IMR-90 (cell line): ENCODE data around the gene CEP97. TPM values are rescaled to one million over a fixed set of nuclear protein-coding genes. Genes with fewer than 3 reads are reported as not detected.

Experiments
- ATAC-seq: fragments of 200-7000 bp; cut with Tn5 transposase; 2 replicates; pipeline ENCODE4 v1.9.1; 2020; ENCODE audit warnings: low read depth, mild to moderate bottlenecking, moderate library complexity
- BruUV-seq: library from RNA; stranded (reverse); fragments of 400-500 nt; replicated peaks from 2 replicates; lab custom pipeline; 2021; lab: Mats Ljungman, UMichigan
- CTCF ChIA-PET: fragments of 300-600 bp; formaldehyde crosslinking; extraction: SDS; loops from one replicate; lab custom pipeline; 2021; ENCODE audit warnings: antibody characterized with exemption; lab: Yijun Ruan, JAX
- POLR2A ChIA-PET: fragments of 300-600 bp; sonication (Branson Sonifier 250); formaldehyde crosslinking; loops from one replicate; lab custom pipeline; 2022; ENCODE audit warnings: antibody characterized with exemption; ENCODE audit not compliant: unreplicated experiment; lab: Charles Lee
- DNase-seq: peaks from one replicate; pipeline ENCODE4 v3.0.0; 2013
- H2AFZ ChIP-seq: replicated peaks from 2 replicates; pipeline ENCODE3; 2013; ENCODE audit warnings: low read length, mild to moderate bottlenecking; ENCODE audit not compliant: poor library complexity
- H2AK5ac ChIP-seq: 2 replicates; pipeline ENCODE4 v1.6.1; 2013; ENCODE audit warnings: low read depth, low read length, inconsistent platforms
- H2AK9ac ChIP-seq: replicated peaks from 2 replicates; pipeline ENCODE3; 2013; ENCODE audit warnings: mild to moderate bottlenecking, low read depth, low read length, moderate library complexity; ENCODE audit not compliant: poor library complexity
- H2BK120ac ChIP-seq: 2 replicates; pipeline ENCODE4 v1.6.1; 2013; ENCODE audit warnings: low read depth, low read length, inconsistent platforms
- H2BK15ac ChIP-seq: 3 replicates; pipeline ENCODE4 v1.6.1; 2013; ENCODE audit warnings: low read depth, low read length, inconsistent platforms
- H2BK20ac ChIP-seq: 2 replicates; pipeline ENCODE4 v1.6.1; 2013; ENCODE audit warnings: low read depth, mild to moderate bottlenecking, inconsistent platforms, low read length, moderate library complexity
- H2BK5ac ChIP-seq: 2 replicates; pipeline ENCODE4 v1.6.1; 2013; ENCODE audit warnings: mild to moderate bottlenecking, low read depth, low read length, inconsistent platforms; ENCODE audit not compliant: poor library complexity, severe bottlenecking
- H3K14ac ChIP-seq: replicated peaks from 2 replicates; pipeline ENCODE4 v1.6.1; 2013; ENCODE audit warnings: low read depth, low read length, inconsistent platforms
- H3K18ac ChIP-seq: 2 replicates; pipeline ENCODE4 v1.6.1; 2013; ENCODE audit warnings: low read depth, low read length, control low read depth
- H3K23ac ChIP-seq: 2 replicates; pipeline ENCODE4 v1.6.1; 2013; ENCODE audit warnings: low read depth, low read length, inconsistent platforms
- H3K27ac ChIP-seq: 2 replicates; pipeline ENCODE4 v1.5.1; 2013; ENCODE audit warnings: mild to moderate bottlenecking, control low read depth, low read length; ENCODE audit not compliant: insufficient read depth
- H3K27me3 ChIP-seq: 2 replicates; pipeline ENCODE4 v1.6.1; 2013; ENCODE audit warnings: low read length; ENCODE audit not compliant: control insufficient read depth, insufficient read depth
- H3K36me3 ChIP-seq: 2 replicates; pipeline ENCODE4 v1.6.1; 2013; ENCODE audit warnings: low read length, mixed read lengths; ENCODE audit not compliant: control insufficient read depth, insufficient read depth
- H3K4ac ChIP-seq: 2 replicates; pipeline ENCODE4 v1.6.1; 2013; ENCODE audit warnings: low read depth, low read length, inconsistent platforms
- H3K4me1 ChIP-seq: 2 replicates; pipeline ENCODE4 v1.6.1; 2013; ENCODE audit warnings: low read length, mixed read lengths; ENCODE audit not compliant: control insufficient read depth, insufficient read depth
- H3K4me2 ChIP-seq: 2 replicates; pipeline ENCODE4 v1.6.1; 2013; ENCODE audit warnings: low read depth, mild to moderate bottlenecking, control low read depth, low read length, moderate library complexity
- H3K4me3 ChIP-seq: 2 replicates; pipeline ENCODE4 v1.5.1; 2013; ENCODE audit warnings: low read depth, mild to moderate bottlenecking, control low read depth, low read length, moderate library complexity; ENCODE audit not compliant: insufficient read depth
- H3K56ac ChIP-seq: 2 replicates; pipeline ENCODE4 v1.6.1; 2013; ENCODE audit warnings: low read length, inconsistent platforms; ENCODE audit not compliant: insufficient read depth; ENCODE audit errors: extremely low read depth
- H3K79me1 ChIP-seq, 2 experiments: 2 replicates each; pipeline ENCODE4 v1.6.1; 2013; ENCODE audit warnings: low read length in 2 of 2, inconsistent platforms in 1 of 2, low read depth in 1 of 2
- H3K9ac ChIP-seq: 2 replicates; pipeline ENCODE4 v1.6.1; 2013; ENCODE audit warnings: low read depth, low read length, control low read depth
- H3K9me1 ChIP-seq: 2 replicates; pipeline ENCODE4 v1.6.1; 2013; ENCODE audit warnings: low read length, inconsistent platforms; ENCODE audit not compliant: insufficient read depth
- H3K9me3 ChIP-seq: 2 replicates; pipeline ENCODE4 v1.6.1; 2013; ENCODE audit warnings: low read length; ENCODE audit not compliant: control insufficient read depth, insufficient read depth
- H4K20me1 ChIP-seq: 2 replicates; pipeline ENCODE4 v1.6.1; 2013; ENCODE audit warnings: low read length, inconsistent platforms; ENCODE audit not compliant: insufficient read depth
- H4K5ac ChIP-seq: 2 replicates; pipeline ENCODE4 v1.6.1; 2013; ENCODE audit warnings: mild to moderate bottlenecking, low read depth, low read length, control low read depth
- H4K8ac ChIP-seq, 2 experiments: 2 replicates each; pipeline ENCODE4 v1.6.1; 2013; ENCODE audit warnings: low read depth in 2 of 2, low read length in 2 of 2, control low read depth in 1 of 2, inconsistent platforms in 1 of 2
- H4K91ac ChIP-seq: 2 replicates; pipeline ENCODE4 v1.6.1; 2013; ENCODE audit warnings: low read depth, low read length, inconsistent platforms; ENCODE audit not compliant: insufficient read depth
- BHLHE40 ChIP-seq: fragments of 150-350 bp; IDR thresholded peaks from 2 replicates; pipeline ENCODE4 v1.6.1; 2016; ENCODE audit warnings: mild to moderate bottlenecking, low read depth, low read length
- CEBPB ChIP-seq: IDR thresholded peaks from 2 replicates; pipeline ENCODE4 v1.6.1; 2012; ENCODE audit warnings: low read depth, low read length, improper control_type of control experiment
- CHD1 ChIP-seq: IDR thresholded peaks from 2 replicates; pipeline ENCODE4 v1.6.1; 2012; ENCODE audit warnings: low read depth, low read length, improper control_type of control experiment
- CTCF ChIP-seq: conservative IDR thresholded peaks from 2 replicates; pipeline ENCODE4 v1.5.1; 2012; ENCODE audit warnings: mild to moderate bottlenecking, low read depth, low read length, improper control_type of control experiment
- ELK1 ChIP-seq: fragments of 150-350 bp; IDR thresholded peaks from 2 replicates; pipeline ENCODE4 v1.6.1; 2016; ENCODE audit warnings: low read depth, mild to moderate bottlenecking, low read length, moderate library complexity, borderline replicate concordance
- FOS ChIP-seq: fragments of 150-350 bp; IDR thresholded peaks from 2 replicates; pipeline ENCODE4 v1.6.1; 2016; ENCODE audit warnings: low read depth, low read length
- MAFK ChIP-seq: IDR thresholded peaks from 2 replicates; pipeline ENCODE4 v1.6.1; 2012; ENCODE audit warnings: low read depth, low read length, improper control_type of control experiment
- MAZ ChIP-seq: IDR thresholded peaks from 2 replicates; pipeline ENCODE4 v1.6.1; 2012; ENCODE audit warnings: low read depth, mild to moderate bottlenecking, low read length, improper control_type of control experiment, moderate library complexity, borderline replicate concordance
- MXI1 ChIP-seq: IDR thresholded peaks from 2 replicates; pipeline ENCODE4 v1.6.1; 2012; ENCODE audit warnings: low read depth, mild to moderate bottlenecking, low read length, moderate library complexity, borderline replicate concordance
- NFE2L2 ChIP-seq: fragments of 150-350 bp; IDR thresholded peaks from 2 replicates; pipeline ENCODE4 v1.6.1; 2016; ENCODE audit warnings: low read depth, mild to moderate bottlenecking, low read length
- POLR2A ChIP-seq: IDR thresholded peaks from 2 replicates; pipeline ENCODE4 v1.6.1; 2012; ENCODE audit warnings: mild to moderate bottlenecking, low read depth, low read length
- RAD21 ChIP-seq: IDR thresholded peaks from 2 replicates; pipeline ENCODE4 v1.6.1; 2012; ENCODE audit warnings: low read length, improper control_type of control experiment
- RCOR1 ChIP-seq: IDR thresholded peaks from 2 replicates; pipeline ENCODE4 v1.6.1; 2012; ENCODE audit warnings: mild to moderate bottlenecking, low read length, improper control_type of control experiment; ENCODE audit not compliant: insufficient replicate concordance
- RFX5 ChIP-seq: IDR thresholded peaks from 2 replicates; pipeline ENCODE4 v1.8.0; 2012; ENCODE audit warnings: low read depth, mild to moderate bottlenecking, low read length, moderate library complexity
- SMC3 ChIP-seq: fragments of 150-350 bp; IDR thresholded peaks from 2 replicates; pipeline ENCODE4 v1.6.1; 2016; ENCODE audit warnings: low read depth, mild to moderate bottlenecking, antibody characterized with exemption, low read length, moderate library complexity
- USF2 ChIP-seq: fragments of 150-350 bp; IDR thresholded peaks from 2 replicates; pipeline ENCODE4 v1.6.1; 2017; ENCODE audit warnings: mild to moderate bottlenecking, antibody characterized with exemption, low read length, low read depth
- WGBS, 2 experiments: methylation state at CpG; one replicate each; pipeline versions ENCODE4 v1.1.5 to v1.1.7; 2013; ENCODE audit warnings: missing lambda C conversion rate in 2 of 2; ENCODE audit not compliant: insufficient read length in 1 of 2; ENCODE audit errors: extremely low coverage in 2 of 2; 5-methylcytosine and 5-hydroxymethylcytosine counted together
- dilution Hi-C: fragments of 300-500 bp; cut with HindIII; formaldehyde crosslinking; loops from one replicate; pipeline ENCODE4 v1.14.3; 2018; ENCODE audit warnings: low sequenced_read_pairs; ENCODE audit not compliant: unreplicated experiment
- in situ Hi-C: fragments of 300-500 bp; cut with MboI; formaldehyde crosslinking; loops from 3 replicates; pipeline ENCODE4 v1.14.3; 2019; ENCODE audit warnings: low sequenced_read_pairs, inconsistent platforms, mixed read lengths
- intact Hi-C: fragments of 100-400 bp; cut with micrococcal nuclease; formaldehyde crosslinking; loops from 2 replicates; pipeline ENCODE4 v1.10.0; 2022
- polyA plus RNA-seq, 3 experiments: library from polyadenylated mRNA; depleted of rRNA; stranded (reverse); fragments of >200 nt; gene quantifications; 2 replicates each; pipeline ENCODE4 v1.2.3, GENCODE V29; 2012; ENCODE audit warnings: low replicate concordance in 1 of 3
- total RNA-seq: library from RNA; depleted of rRNA; stranded (reverse); fragments of >200 nt; gene quantifications from 2 replicates; pipeline ENCODE4 v1.2.3, GENCODE V29; 2012

The CEP97 gene
- total and polyA plus RNA-seq, 2 of the 4 experiments (the other 2 are of a cell fraction), result 2.0 to 21.9 TPM

GRCh38 chr3:101762041-101762646 lies 37.7 kb downstream of the CEP97 start:
- 100% methylated on average over 2 of the region's 3 CpGs; no CpG with 5 or more reads in 1 of the 2 experiments for WGBS, 2 experiments

More at GRCh38 chr3:101762041-101762646, 37.7 kb downstream of the CEP97 start:
- Histone ChIP-seq H2BK15ac (no peak overlapping the region), H4K91ac (no peak overlapping the region), H2BK120ac (no peak overlapping the region), H3K23ac (peak overlapping the region; percentile 53; the same call in 1 of the 2 replicates), H3K14ac (no peak overlapping the region), H3K27ac (no peak overlapping the region), H4K8ac (no peak overlapping the region), H3K56ac (no peak overlapping the region), H2BK20ac (no peak overlapping the region), H2BK5ac (no peak overlapping the region), H3K27me3 (no peaks in the 10 kb centered on the region), H3K4me3 (no peak overlapping the region), H3K4me2 (no peak overlapping the region), H2AFZ (no peak overlapping the region), H3K79me1 (peaks cover 8 to 11% of the 10 kb centered on the region in 2 experiments; a peak in 3 of 4 replicates), H3K9me1 (no peaks in the 10 kb centered on the region), H3K4me1 (no peaks in the 10 kb centered on the region; the same call in 1 of the 2 replicates), H3K9ac (no peak overlapping the region), H4K20me1 (no peaks in the 10 kb centered on the region), H3K18ac (no peak overlapping the region), H3K9me3 (no peaks in the 10 kb centered on the region), H2AK5ac (no peak overlapping the region), H3K4ac (no peak overlapping the region), H4K5ac (no peak overlapping the region), H3K36me3 (peaks cover 13% of the 10 kb centered on the region), H2AK9ac (no peak overlapping the region)
- DNase-seq, result no peak
- CTCF ChIA-PET, result no interaction called here
- TF ChIP-seq BHLHE40 (no peak), RCOR1 (no peak), RFX5 (no peak), CHD1 (no peak), SMC3 (no peak), MXI1 (no peak), ELK1 (no peak), USF2 (no peak), RAD21 (no peak), POLR2A (no peak), CTCF (no peak), CEBPB (no peak), FOS (no peak), NFE2L2 (no peak), MAFK (no peak), MAZ (no peak)
- ATAC-seq, result no peak
- POLR2A ChIA-PET, result no interaction called here
- dilution Hi-C loops (no loop called here), in situ Hi-C loops (no loop called here), intact Hi-C loops (no loop called here)
- BruUV-seq, result no TSS peak
